A549 (cell line): Measurements from ENCODE around the gene SVOPL. TPM values are rescaled to one million over a fixed set of nuclear protein-coding genes. Genes with fewer than 3 reads are reported as not detected.

Source experiments
- ATAC-seq, 2 experiments: fragments of 200-7000 bp in 1 of 2; fragments of >200 bp in 1 of 2; cut with Nextera tagmentation in 1 of 2; cut with Tn5 transposase in 1 of 2; 3 replicates each; pipeline versions ENCODE4 v1.8.0 to v1.9.1; 2018 to 2020; ENCODE audit warnings: mild to moderate bottlenecking in 1 of 2, moderate library complexity in 1 of 2
- CTCF ChIA-PET: fragments of 300-600 bp; sonication (Branson Sonifier 250); formaldehyde crosslinking; extraction: SDS; loops from one replicate; lab custom pipeline; 2021; ENCODE audit warnings: antibody characterized with exemption, inconsistent platforms; lab: Yijun Ruan, JAX
- POLR2A ChIA-PET: fragments of 350-600 bp; formaldehyde crosslinking; extraction: SDS; loops from one replicate; lab custom pipeline; 2021; ENCODE audit warnings: antibody characterized with exemption, inconsistent platforms; lab: Yijun Ruan, JAX
- DNase-seq, 2 experiments: peaks; one replicate each; pipeline versions ENCODE4 v3.0.0 to v3.0.0-alpha.2; 2011 to 2016; ENCODE audit warnings: low read depth in 1 of 2, low spot score in 1 of 2
- FAIRE-seq: peaks from 2 replicates; lab custom pipeline; 2011; peaks lifted over from hg19 to GRCh38; lab: Jason Lieb, UNC
- H3K27ac ChIP-seq, 2 experiments: fragments of >200 bp; sonication (Bioruptor Twin); formaldehyde crosslinking; 3 replicates each; pipeline ENCODE4 v1.5.1; 2016 to 2017
- H3K4me1 ChIP-seq: fragments of >200 bp; sonication (Bioruptor Twin); formaldehyde crosslinking; 3 replicates; pipeline ENCODE4 v1.6.1; 2016
- H3K4me2 ChIP-seq: fragments of >200 bp; sonication (Bioruptor Twin); formaldehyde crosslinking; 3 replicates; pipeline ENCODE4 v1.6.1; 2016
- H3K4me3 ChIP-seq: fragments of >200 bp; sonication (Bioruptor Twin); formaldehyde crosslinking; 3 replicates; pipeline ENCODE4 v1.5.1; 2016
- H3K9me3 ChIP-seq: fragments of >200 bp; sonication (Bioruptor Twin); formaldehyde crosslinking; 3 replicates; pipeline ENCODE4 v1.6.1; 2016
- BHLHE40 ChIP-seq: IDR thresholded peaks from 2 replicates; pipeline ENCODE4 v1.6.1; 2012; ENCODE audit warnings: low read depth, low read length, inconsistent platforms
- CBX8 ChIP-seq: fragments of 200-600 bp; sonication (generic); IDR thresholded peaks from 2 replicates; pipeline ENCODE4 v1.6.1; 2016
- CHD2 ChIP-seq: fragments of 150-350 bp; IDR thresholded peaks from 2 replicates; pipeline ENCODE4 v1.6.1; 2014; ENCODE audit warnings: low read length; ENCODE audit not compliant: partially characterized antibody
- EHF ChIP-seq: fragments of 250-450 bp; sonication (Bioruptor Pico); IDR thresholded peaks from 2 replicates; pipeline ENCODE4 v1.5.0; 2020; ENCODE audit warnings: mild to moderate bottlenecking
- EHMT2 ChIP-seq: fragments of 200-600 bp; sonication (generic); IDR thresholded peaks from 2 replicates; pipeline ENCODE4 v1.6.1; 2016; ENCODE audit warnings: antibody characterized with exemption, low read depth, mild to moderate bottlenecking, moderate library complexity
- ELK1 ChIP-seq: fragments of 150-350 bp; IDR thresholded peaks from 2 replicates; pipeline ENCODE4 v1.6.1; 2014; ENCODE audit warnings: low read depth, mild to moderate bottlenecking, low read length
- EP300 ChIP-seq, 2 experiments: fragments of >200 bp; sonication (Bioruptor Twin); formaldehyde crosslinking; IDR thresholded peaks; 2 replicates in 1 of 2; 3 replicates in 1 of 2; pipeline ENCODE4 v1.6.1; 2016 to 2017
- ESRRA ChIP-seq: fragments of 150-350 bp; IDR thresholded peaks from 2 replicates; pipeline ENCODE4 v1.6.1; 2014; ENCODE audit warnings: mild to moderate bottlenecking, low read length, borderline replicate concordance
- FOSB ChIP-seq: fragments of 250-450 bp; sonication (Bioruptor Pico); IDR thresholded peaks from 2 replicates; pipeline ENCODE4 v1.5.0; 2020; ENCODE audit warnings: mild to moderate bottlenecking, moderate library complexity
- GATA3 ChIP-seq: IDR thresholded peaks from 2 replicates; pipeline ENCODE4 v1.6.1; 2012; ENCODE audit warnings: borderline replicate concordance
- HDAC2 ChIP-seq: fragments of 200-600 bp; sonication (generic); IDR thresholded peaks from 2 replicates; pipeline ENCODE4 v1.6.1; 2016
- HOXA7 ChIP-seq: fragments of 250-450 bp; sonication (Bioruptor Pico); IDR thresholded peaks from 2 replicates; pipeline ENCODE4 v1.5.0; 2020; ENCODE audit warnings: mild to moderate bottlenecking, moderate library complexity
- HOXB13 ChIP-seq: fragments of 250-450 bp; sonication (Bioruptor Pico); IDR thresholded peaks from 2 replicates; pipeline ENCODE4 v1.5.0; 2020; ENCODE audit warnings: low read depth, mild to moderate bottlenecking, moderate library complexity
- MAFK ChIP-seq: fragments of 450-650 bp; IDR thresholded peaks from 2 replicates; pipeline ENCODE4 v1.6.1; 2014; ENCODE audit not compliant: partially characterized antibody
- MYC ChIP-seq: IDR thresholded peaks from 2 replicates; pipeline ENCODE4 v1.6.1; 2012; ENCODE audit warnings: mild to moderate bottlenecking, inconsistent platforms, low read length, improper control_type of control experiment, borderline replicate concordance
- NPAS2 ChIP-seq: fragments of 250-450 bp; sonication (Bioruptor Pico); IDR thresholded peaks from 2 replicates; pipeline ENCODE4 v1.8.0; 2022; ENCODE audit warnings: mild to moderate bottlenecking, moderate library complexity, borderline replicate concordance
- NR3C1 ChIP-seq: fragments of >200 bp; sonication (Bioruptor Twin); formaldehyde crosslinking; IDR thresholded peaks from 3 replicates; pipeline ENCODE4 v1.6.1; 2017
- PBX3 ChIP-seq: IDR thresholded peaks from 2 replicates; pipeline ENCODE4 v1.6.1; 2012
- RFX5 ChIP-seq: fragments of 450-650 bp; IDR thresholded peaks from 2 replicates; pipeline ENCODE4 v1.7.1; 2014; ENCODE audit warnings: antibody characterized with exemption, mild to moderate bottlenecking, moderate library complexity
- RNF2 ChIP-seq: fragments of 200-600 bp; sonication (generic); IDR thresholded peaks from 2 replicates; pipeline ENCODE4 v1.6.1; 2016; ENCODE audit warnings: low read depth, mild to moderate bottlenecking, antibody characterized with exemption, moderate library complexity, borderline replicate concordance
- SREBF2 ChIP-seq: fragments of 450-650 bp; IDR thresholded peaks from 2 replicates; pipeline ENCODE4 v1.6.1; 2014; ENCODE audit warnings: mild to moderate bottlenecking, moderate library complexity
- TP53 ChIP-seq: fragments of 250-450 bp; sonication (Bioruptor Pico); IDR thresholded peaks from 2 replicates; pipeline ENCODE4 v1.5.0; 2021; ENCODE audit warnings: mild to moderate bottlenecking, moderate library complexity
- ZC3H11A ChIP-seq: fragments of 450-650 bp; IDR thresholded peaks from 2 replicates; pipeline ENCODE4 v1.6.1; 2014; ENCODE audit warnings: antibody characterized with exemption, mild to moderate bottlenecking
- ZFP36 ChIP-seq: fragments of 450-650 bp; IDR thresholded peaks from 2 replicates; pipeline ENCODE4 v1.6.1; 2014; ENCODE audit warnings: borderline replicate concordance; ENCODE audit not compliant: partially characterized antibody
- ZNF302 ChIP-seq: fragments of 250-450 bp; sonication (Bioruptor Pico); IDR thresholded peaks from 2 replicates; pipeline ENCODE4 v1.9.0; 2021; ENCODE audit warnings: inconsistent platforms, mild to moderate bottlenecking, moderate library complexity
- ZSCAN20 ChIP-seq: fragments of 250-450 bp; sonication (Bioruptor Pico); IDR thresholded peaks from 2 replicates; pipeline ENCODE4 v1.8.0; 2022; ENCODE audit warnings: mild to moderate bottlenecking, moderate library complexity
- WGBS: methylation state at CpG from one replicate; pipeline ENCODE4 v1.1.6; 2017; ENCODE audit errors: missing lambda C conversion rate; 5-methylcytosine and 5-hydroxymethylcytosine counted together
- polyA plus RNA-seq, 4 experiments: library from polyadenylated mRNA; depleted of rRNA in 3 of 4; stranded (reverse); fragments of >200 nt; fragmentation: RNase III in 1 of 4; extraction: RNeasy Plus Mini Kit Qiagen cat#74134 plus additional on column Dnase treatment in 1 of 4; gene quantifications; 2 replicates in 3 of 4; 3 replicates in 1 of 4; pipeline ENCODE4 v1.2.3, GENCODE V29; 2011 to 2017
- TF ChIP-seq, protein P1 (sequence below): IDR thresholded peaks from 2 replicates; pipeline ENCODE4 v1.6.1; 2012
- TF ChIP-seq, protein P2 (sequence below): fragments of 250-450 bp; sonication (Bioruptor Pico); IDR thresholded peaks from 2 replicates; pipeline ENCODE4 v1.5.0; 2020; ENCODE audit warnings: low read depth, mild to moderate bottlenecking, moderate library complexity

The SVOPL gene
- polyA plus RNA-seq, 2 of the 4 experiments (the other 2 are of a cell fraction) = 0.21 TPM; not detected in 1

DNA sequence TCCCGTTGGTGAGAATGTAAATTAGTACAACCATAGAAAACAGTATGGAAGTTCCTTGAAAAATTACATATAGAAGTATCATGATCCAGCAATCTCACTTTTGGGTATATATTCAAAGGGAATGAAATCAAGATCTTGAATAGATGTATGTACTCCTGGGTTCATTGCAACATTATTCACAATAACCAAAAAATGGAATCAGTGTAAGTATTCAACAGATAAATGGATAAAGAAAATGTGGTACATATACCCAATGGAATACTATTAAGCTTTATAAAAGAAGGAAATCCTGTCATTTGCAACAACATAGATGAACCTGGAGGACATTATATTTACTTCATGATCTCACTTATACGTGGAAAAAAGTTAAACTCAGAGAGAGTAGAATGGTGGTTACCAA, 154.3 kb downstream of the SVOPL start (continued):
- TF ChIP-seq ELK1 (no peak), PBX3 (no peak), SREBF2 (no peak), ESRRA (no peak), HDAC2 (no peak), ZFP36 (no peak), NPAS2 (CRISPR knock-in tag) (no peak)
- TF ChIP-seq, all 56 proteins: peak for 0

DNA sequence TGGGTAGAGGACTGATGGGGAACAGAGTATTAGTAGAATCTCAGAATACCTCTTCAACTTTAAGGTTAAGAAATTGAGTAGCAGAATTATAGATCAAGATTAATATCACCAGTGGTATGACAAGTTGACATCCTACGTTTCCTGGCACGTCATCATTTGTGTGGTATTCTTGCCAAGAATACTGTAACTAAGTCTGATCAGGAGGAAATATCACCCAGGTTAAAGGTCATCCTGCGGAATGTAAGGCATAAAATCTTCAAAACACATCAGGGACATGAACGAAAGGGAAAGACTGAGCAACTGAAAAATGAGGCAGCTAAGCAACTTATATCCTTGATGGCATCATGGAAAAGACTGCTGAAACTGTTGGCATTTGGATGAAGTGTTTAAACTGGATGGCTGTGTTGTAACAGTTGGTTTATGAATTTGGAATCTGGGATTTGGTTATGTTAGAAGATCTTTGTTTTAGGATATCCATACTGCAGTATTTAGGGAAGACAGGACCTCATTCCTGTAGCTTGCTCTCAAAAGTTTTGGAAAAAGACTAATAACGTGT, 155.0 kb downstream of the SVOPL start:
- ATAC-seq (no peak), DNase-seq (no peak), FAIRE-seq (no peak)
- Histone ChIP-seq H3K4me2 (no peak overlapping the region), H3K9me3 (no peaks in the 10 kb centered on the region), H3K4me1 (no peaks in the 10 kb centered on the region), H3K4me3 (no peak overlapping the region), H3K27ac (no peak overlapping the region)
- ChIA-PET POLR2A (no interaction called here), CTCF (no interaction called here)
- 93% methylated on average over 5 of the region's 5 CpGs for WGBS
- TF ChIP-seq MYC (no peak), ZSCAN20 (CRISPR knock-in tag) (no peak), TP53 (CRISPR knock-in tag) (no peak), CHD2 (no peak), GATA3 (no peak), HOXB13 (CRISPR knock-in tag) (no peak)
- TF ChIP-seq, protein P1, sequence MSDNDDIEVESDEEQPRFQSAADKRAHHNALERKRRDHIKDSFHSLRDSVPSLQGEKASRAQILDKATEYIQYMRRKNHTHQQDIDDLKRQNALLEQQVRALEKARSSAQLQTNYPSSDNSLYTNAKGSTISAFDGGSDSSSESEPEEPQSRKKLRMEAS = no peak

DNA sequence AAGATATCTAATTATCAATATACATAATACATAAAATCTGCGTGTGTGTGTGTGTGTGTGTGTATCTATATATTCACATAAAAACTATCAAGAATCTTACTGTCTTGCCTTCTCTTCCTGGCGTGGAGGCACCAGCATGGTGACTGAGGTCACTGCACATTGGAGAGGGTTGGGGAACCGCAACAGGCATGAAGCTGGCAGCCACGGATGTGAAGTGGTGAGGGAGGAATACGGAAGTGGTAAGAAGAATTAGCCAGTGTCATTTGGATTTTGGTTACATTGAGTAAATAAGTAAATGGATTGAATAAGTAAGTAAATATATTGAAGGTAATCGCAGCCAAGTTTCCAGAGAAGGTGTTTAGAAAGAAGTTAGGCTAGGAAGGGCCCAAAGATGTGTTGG, 156.0 kb downstream of the SVOPL start:
- Histone ChIP-seq H3K27ac (no peak overlapping the region), H3K4me1 (no peaks in the 10 kb centered on the region), H3K4me2 (no peak overlapping the region), H3K9me3 (no peaks in the 10 kb centered on the region), H3K4me3 (no peak overlapping the region)
- WGBS = 77% methylated on average over 6 of the region's 6 CpGs
- CTCF ChIA-PET = no interaction called here
- DNase-seq (no peak), ATAC-seq (no peak), FAIRE-seq (no peak)
- no peak for TF ChIP-seq ZC3H11A
- TF ChIP-seq RFX5 = no peak
- TF ChIP-seq EHF (CRISPR knock-in tag) = no peak
- TF ChIP-seq FOSB = no peak
- TF ChIP-seq, protein P2, sequence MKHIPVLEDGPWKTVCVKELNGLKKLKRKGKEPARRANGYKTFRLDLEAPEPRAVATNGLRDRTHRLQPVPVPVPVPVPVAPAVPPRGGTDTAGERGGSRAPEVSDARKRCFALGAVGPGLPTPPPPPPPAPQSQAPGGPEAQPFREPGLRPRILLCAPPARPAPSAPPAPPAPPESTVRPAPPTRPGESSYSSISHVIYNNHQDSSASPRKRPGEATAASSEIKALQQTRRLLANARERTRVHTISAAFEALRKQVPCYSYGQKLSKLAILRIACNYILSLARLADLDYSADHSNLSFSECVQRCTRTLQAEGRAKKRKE (CRISPR knock-in tag) = no peak
- TF ChIP-seq NR3C1 = no peak
- TF ChIP-seq CHD2 = no peak
- no peak for TF ChIP-seq EP300 (IDR thresholded peaks at IDR 0.05)
- TF ChIP-seq MAFK = no peak
- TF ChIP-seq CBX8 = no peak
- no peak for TF ChIP-seq SREBF2
- TF ChIP-seq BHLHE40 = no peak
- no peak for TF ChIP-seq HOXA7 (CRISPR knock-in tag)
- no peak for TF ChIP-seq ZNF302 (CRISPR knock-in tag)
- TF ChIP-seq RNF2 = no peak
- no peak for TF ChIP-seq ESRRA
- no peak for TF ChIP-seq EHMT2
- POLR2A ChIA-PET = no interaction called here
